ENCODE results near the gene DAZAP1.

The DAZAP1 gene

DNA sequence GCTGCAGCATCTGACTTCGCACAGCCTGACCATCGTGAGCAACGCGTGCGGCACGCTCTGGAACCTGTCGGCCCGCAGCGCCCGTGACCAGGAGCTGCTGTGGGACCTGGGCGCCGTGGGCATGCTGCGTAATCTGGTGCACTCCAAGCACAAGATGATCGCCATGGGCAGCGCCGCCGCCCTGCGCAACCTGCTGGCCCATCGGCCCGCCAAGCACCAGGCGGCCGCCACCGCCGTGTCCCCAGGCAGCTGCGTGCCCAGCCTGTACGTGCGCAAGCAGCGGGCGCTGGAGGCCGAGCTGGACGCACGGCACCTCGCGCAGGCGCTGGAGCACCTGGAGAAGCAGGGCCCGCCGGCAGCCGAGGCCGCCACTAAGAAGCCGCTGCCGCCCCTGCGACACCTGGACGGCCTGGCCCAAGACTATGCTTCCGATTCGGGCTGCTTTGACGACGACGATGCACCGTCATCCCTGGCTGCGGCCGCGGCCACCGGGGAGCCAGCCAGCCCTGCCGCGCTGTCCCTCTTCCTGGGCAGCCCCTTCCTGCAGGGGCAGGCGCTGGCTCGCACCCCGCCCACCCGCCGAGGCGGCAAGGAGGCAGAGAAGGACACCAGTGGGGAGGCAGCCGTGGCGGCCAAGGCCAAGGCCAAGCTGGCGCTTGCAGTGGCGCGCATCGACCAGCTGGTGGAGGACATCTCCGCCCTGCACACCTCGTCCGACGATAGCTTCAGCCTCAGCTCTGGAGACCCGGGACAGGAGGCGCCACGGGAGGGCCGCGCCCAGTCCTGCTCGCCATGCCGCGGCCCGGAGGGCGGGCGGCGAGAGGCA, 58.0 kb downstream of the DAZAP1 start:
- no peak for DNase-seq (ENCODE audit: low read depth, low spot score)
- CTCF ChIA-PET, result interaction anchor here (0.9 to 2.8 kb wide), 9 partner anchors 7 to 185 kb away, joined by 3 to 16 read pairs (median 4); partner anchors contain the start of gene APC2
- no peak overlapping the region for H3K4me3 ChIP-seq (ENCODE audit: low read depth, low read length)
- POLR2A ChIA-PET, result interaction anchor here (0.9 kb wide), 1 partner anchor 10 kb away, joined by 3 read pairs; no protein-coding TSS in a partner anchor
- TF ChIP-seq CTCF (IDR thresholded peaks at IDR 0.05; ENCODE audit: insufficient read depth, low read length, missing control alignments), result peak; percentile 76

- ChIA-PET POLR2A (interaction anchor here (0.9 kb wide), 1 partner anchor 10 kb away, joined by 3 read pairs; no protein-coding TSS in a partner anchor), CTCF (interaction anchor here (0.9 to 2.8 kb wide), 10 partner anchors 8 to 185 kb away, joined by 3 to 16 read pairs (median 4); partner anchors contain the start of gene APC2)
- TF ChIP-seq CTCF (IDR thresholded peaks at IDR 0.05; ENCODE audit: insufficient read depth, low read length, missing control alignments), result no peak
- DNase-seq (ENCODE audit: low read depth, low spot score), result no peak
- H3K4me3 ChIP-seq (ENCODE audit: low read depth, low read length), result no peak overlapping the region
These were observed 58.7 kb downstream of the DAZAP1 start for GRCh38 chr19:1466018-1466460.

GRCh38 chr19:1466461-1467214, 59.3 kb downstream of the DAZAP1 start:
- CTCF ChIA-PET, result interaction anchor here (1.1 to 2.8 kb wide), 8 partner anchors 8 to 186 kb away, joined by 3 to 16 read pairs (median 4); partner anchors contain the start of gene APC2
- POLR2A ChIA-PET, result no interaction called here
- no peak overlapping the region for H3K4me3 ChIP-seq (ENCODE audit: low read depth, low read length)
- no peak for TF ChIP-seq CTCF (IDR thresholded peaks at IDR 0.05; ENCODE audit: insufficient read depth, low read length, missing control alignments)
- DNase-seq (ENCODE audit: low read depth, low spot score), result no peak

DNA sequence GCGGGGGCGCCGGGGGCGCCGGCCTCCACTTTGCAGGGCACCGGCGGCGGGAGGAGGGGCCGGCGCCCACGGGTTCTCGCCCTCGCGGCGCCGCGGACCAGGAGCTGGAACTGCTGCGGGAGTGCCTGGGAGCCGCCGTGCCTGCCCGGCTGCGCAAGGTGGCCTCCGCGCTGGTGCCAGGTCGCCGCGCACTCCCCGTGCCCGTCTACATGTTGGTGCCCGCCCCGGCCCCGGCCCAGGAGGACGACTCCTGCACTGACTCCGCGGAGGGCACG, 59.8 kb downstream of the DAZAP1 start:
- DNase-seq (ENCODE audit: low read depth, low spot score), result no peak
- POLR2A ChIA-PET, result no interaction called here
- CTCF ChIA-PET, result interaction anchor here (1.2 to 2.8 kb wide), 6 partner anchors 9 to 124 kb away, joined by 3 to 16 read pairs (median 5); no protein-coding TSS in a partner anchor
- no peak overlapping the region for H3K4me3 ChIP-seq (ENCODE audit: low read depth, low read length)
- no peak for TF ChIP-seq CTCF (IDR thresholded peaks at IDR 0.05; ENCODE audit: insufficient read depth, low read length, missing control alignments)

DNA sequence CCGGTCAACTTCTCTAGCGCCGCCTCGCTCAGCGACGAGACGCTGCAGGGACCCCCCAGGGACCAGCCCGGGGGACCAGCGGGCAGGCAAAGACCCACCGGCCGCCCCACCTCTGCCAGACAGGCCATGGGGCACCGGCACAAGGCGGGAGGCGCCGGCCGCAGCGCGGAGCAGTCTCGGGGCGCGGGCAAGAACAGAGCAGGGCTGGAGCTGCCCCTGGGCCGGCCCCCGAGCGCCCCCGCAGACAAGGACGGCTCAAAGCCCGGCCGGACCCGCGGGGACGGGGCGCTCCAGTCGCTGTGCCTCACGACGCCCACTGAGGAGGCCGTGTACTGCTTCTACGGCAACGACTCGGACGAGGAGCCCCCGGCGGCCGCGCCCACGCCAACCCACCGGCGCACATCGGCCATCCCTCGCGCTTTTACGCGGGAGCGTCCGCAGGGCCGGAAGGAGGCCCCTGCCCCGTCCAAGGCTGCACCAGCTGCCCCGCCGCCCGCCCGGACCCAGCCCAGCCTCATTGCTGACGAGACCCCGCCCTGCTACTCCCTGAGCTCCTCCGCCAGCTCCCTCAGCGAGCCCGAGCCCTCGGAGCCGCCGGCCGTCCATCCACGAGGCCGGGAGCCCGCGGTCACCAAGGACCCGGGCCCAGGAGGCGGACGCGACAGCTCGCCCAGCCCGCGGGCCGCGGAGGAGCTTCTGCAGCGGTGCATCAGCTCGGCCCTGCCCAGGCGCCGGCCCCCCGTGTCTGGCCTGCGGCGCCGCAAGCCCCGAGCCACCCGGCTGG, 60.3 kb downstream of the DAZAP1 start:
- DNase-seq (ENCODE audit: low read depth, low spot score), result no peak
- ChIA-PET POLR2A (interaction anchor here (0.6 kb wide), 1 partner anchor 192 kb away, joined by 3 read pairs; the partner anchor contains the start of gene FAM174C), CTCF (interaction anchor here (1.2 to 2.8 kb wide), 9 partner anchors 9 to 224 kb away, joined by 3 to 16 read pairs (median 6); no protein-coding TSS in a partner anchor)
- TF ChIP-seq CTCF (IDR thresholded peaks at IDR 0.05; ENCODE audit: insufficient read depth, low read length, missing control alignments), result no peak
- no peak overlapping the region for H3K4me3 ChIP-seq (ENCODE audit: low read depth, low read length)
